ENCODE results near the gene UGGT2.

DNA sequence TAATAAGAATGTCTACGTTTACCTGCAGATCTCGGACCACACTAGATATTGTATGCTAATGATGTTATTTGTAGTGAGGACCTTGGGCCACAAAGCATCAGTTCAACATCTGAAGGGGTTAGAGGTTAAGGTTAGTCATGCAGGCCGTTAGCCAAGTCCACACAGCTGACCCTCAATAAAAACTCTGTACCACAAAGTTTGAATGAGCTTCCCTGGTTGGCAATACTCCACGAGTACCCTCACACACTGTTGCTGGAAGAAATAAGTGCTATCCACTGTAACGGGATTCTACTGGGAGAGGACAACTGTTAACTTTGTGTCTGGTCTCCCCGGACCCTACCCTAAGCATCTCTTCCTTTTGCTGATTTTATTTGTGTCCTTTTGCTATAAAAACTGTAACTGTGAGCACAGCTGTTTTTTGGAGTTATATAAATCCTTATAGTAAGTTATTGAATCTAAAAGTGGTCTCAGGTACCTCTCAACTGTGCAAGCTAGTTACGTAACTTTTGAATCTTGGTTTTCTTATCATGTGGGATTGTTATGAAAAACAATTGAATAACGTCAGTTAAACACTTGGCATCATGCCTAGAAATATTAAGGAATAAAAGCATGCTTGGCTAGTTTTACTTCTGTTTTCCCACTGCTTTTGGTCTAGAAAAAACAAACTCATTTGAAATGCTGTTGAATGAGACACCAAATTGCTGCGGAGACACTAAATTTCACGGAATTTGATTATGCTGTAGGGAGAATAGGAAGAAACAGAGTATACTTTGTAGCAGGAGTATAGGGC is 194.7 kb downstream of the UGGT2 start:
- TF ChIP-seq CTCF (conservative IDR thresholded peaks at IDR 0.05) (no peak), ZFX (IDR thresholded peaks at IDR 0.05) (no peak)

Measured in C4-2B (cell line).